A673 (cell line): ENCODE data around the gene FHIT. TPM values are rescaled to one million over a fixed set of nuclear protein-coding genes. Genes with fewer than 3 reads are reported as not detected.

Source experiments
- BruUV-seq: library from RNA; stranded (reverse); fragments of 400-500 nt; replicated peaks from 2 replicates; lab custom pipeline; 2021; lab: Mats Ljungman, UMichigan
- CTCF ChIA-PET: fragments of 300-600 bp; sonication (Branson Sonifier 250); formaldehyde crosslinking; loops from one replicate; lab custom pipeline; 2022; ENCODE audit warnings: antibody characterized with exemption; lab: Charles Lee
- POLR2A ChIA-PET: fragments of 300-600 bp; sonication (Branson Sonifier 250); formaldehyde crosslinking; loops from one replicate; lab custom pipeline; 2022; ENCODE audit warnings: antibody characterized with exemption; ENCODE audit not compliant: low non-redundant PET; lab: Charles Lee
- DNase-seq: peaks from one replicate; pipeline ENCODE4 v3.0.0-alpha.2; 2015; ENCODE audit warnings: low spot score
- H3K27ac ChIP-seq: fragments of 200-600 bp; sonication (generic); 2 replicates; pipeline ENCODE4 v1.5.1; 2016; ENCODE audit warnings: mixed run types, low read depth, mild to moderate bottlenecking, mixed read lengths, antibody characterized with exemption, low read length; ENCODE audit not compliant: poor library complexity, severe bottlenecking
- H3K27me3 ChIP-seq: fragments of 200-600 bp; sonication (generic); replicated peaks from 2 replicates; pipeline ENCODE4 v1.6.1; 2017; ENCODE audit warnings: mixed run types, low read depth, mild to moderate bottlenecking, mixed read lengths, antibody characterized with exemption, low read length; ENCODE audit not compliant: insufficient read depth, poor library complexity
- H3K36me3 ChIP-seq: fragments of 200-600 bp; sonication (generic); 2 replicates; pipeline ENCODE4 v1.6.1; 2016; ENCODE audit warnings: mixed run types, mild to moderate bottlenecking, mixed read lengths, antibody characterized with exemption, low read length; ENCODE audit not compliant: insufficient read depth, poor library complexity, severe bottlenecking
- H3K4me1 ChIP-seq: fragments of 200-600 bp; sonication (generic); 2 replicates; pipeline ENCODE4 v1.6.1; 2017; ENCODE audit warnings: mixed run types, mild to moderate bottlenecking, mixed read lengths, antibody characterized with exemption, low read length; ENCODE audit not compliant: insufficient read depth, poor library complexity, severe bottlenecking
- H3K4me3 ChIP-seq: fragments of 200-600 bp; sonication (generic); 2 replicates; pipeline ENCODE4 v1.5.1; 2016; ENCODE audit warnings: low read depth, mixed run types, mild to moderate bottlenecking, mixed read lengths, low read length; ENCODE audit not compliant: poor library complexity, severe bottlenecking
- H3K9me3 ChIP-seq: fragments of 200-600 bp; sonication (generic); 2 replicates; pipeline ENCODE4 v1.6.1; 2016; ENCODE audit warnings: mixed run types, low read depth, mild to moderate bottlenecking, mixed read lengths, antibody characterized with exemption, low read length; ENCODE audit not compliant: poor library complexity, severe bottlenecking
- CTCF ChIP-seq: fragments of 300-800, 200-600 bp; sonication (generic); conservative IDR thresholded peaks from 2 replicates; pipeline ENCODE4 v1.5.1; 2017; ENCODE audit warnings: low read depth, mild to moderate bottlenecking, antibody characterized with exemption, low read length, moderate library complexity, mixed read lengths
- EZH2 ChIP-seq: fragments of 200-600 bp; sonication (generic); IDR thresholded peaks from 2 replicates; pipeline ENCODE4 v1.6.1; 2017; ENCODE audit warnings: borderline replicate concordance, low read depth, mild to moderate bottlenecking, mixed read lengths, antibody characterized with exemption, low read length; ENCODE audit not compliant: poor library complexity, severe bottlenecking
- intact Hi-C: fragments of 100-400 bp; cut with micrococcal nuclease; formaldehyde crosslinking; loops from one replicate; pipeline ENCODE4 v1.10.0; 2022; ENCODE audit not compliant: unreplicated experiment
- total RNA-seq: library from RNA; stranded (reverse); gene quantifications from 2 replicates; pipeline ENCODE4 v1.2.3, GENCODE V29; 2021

Gene FHIT
- total RNA-seq, 1 experiment from 2014 or later: not detected

GRCh38 chr3:60514085-60514649 lies 737.1 kb downstream of the FHIT start:
- Histone ChIP-seq H3K9me3 (no peaks in the 10 kb centered on the region), H3K27ac (no peak overlapping the region), H3K27me3 (no peaks in the 10 kb centered on the region), H3K4me3 (no peak overlapping the region), H3K4me1 (no peaks in the 10 kb centered on the region), H3K36me3 (no peaks in the 10 kb centered on the region)
- intact Hi-C loops: no loop called here
- ChIA-PET POLR2A (no interaction called here), CTCF (no interaction called here)
- TF ChIP-seq CTCF (no peak), EZH2 (no peak)
- no peak for DNase-seq
- BruUV-seq: no TSS peak

GRCh38 chr3:60513241-60513640 lies 738.0 kb downstream of the FHIT start:
- CTCF ChIA-PET: no interaction called here
- H3K4me1 ChIP-seq: no peaks in the 10 kb centered on the region
- H3K36me3 ChIP-seq: no peaks in the 10 kb centered on the region
- H3K4me3 ChIP-seq: no peak overlapping the region
- no peaks in the 10 kb centered on the region for H3K9me3 ChIP-seq
- DNase-seq: no peak
- POLR2A ChIA-PET: no interaction called here
- H3K27me3 ChIP-seq: no peaks in the 10 kb centered on the region
- no peak overlapping the region for H3K27ac ChIP-seq
- TF ChIP-seq EZH2 (no peak), CTCF (no peak)
- BruUV-seq: no TSS peak
- intact Hi-C loops: no loop called here

GRCh38 chr3:60512506-60512905 lies 738.7 kb downstream of the FHIT start:
- intact Hi-C loops: no loop called here
- H3K4me1 ChIP-seq: no peaks in the 10 kb centered on the region
- POLR2A ChIA-PET: no interaction called here
- no peaks in the 10 kb centered on the region for H3K27me3 ChIP-seq
- TF ChIP-seq CTCF (no peak), EZH2 (no peak)
- H3K9me3 ChIP-seq: no peaks in the 10 kb centered on the region
- no peaks in the 10 kb centered on the region for H3K36me3 ChIP-seq
- no TSS peak for BruUV-seq
- no peak overlapping the region for H3K27ac ChIP-seq
- no peak overlapping the region for H3K4me3 ChIP-seq
- DNase-seq: no peak
- CTCF ChIA-PET: no interaction called here
